ENCODE data around the gene NRG4. TPM values are rescaled to one million over a fixed set of nuclear protein-coding genes. Genes with fewer than 3 reads are reported as not detected.
"Not testable (repeated sequence)": the region's sequence is repeated elsewhere in the genome, so short reads cannot be mapped to it uniquely, and the experiment has no call there.

NRG4 gene
- total RNA-seq, 1 donor from 2014 or later, result not detected

GRCh38 chr15:76057332-76058000, 45.2 kb upstream of the NRG4 start:
- no peak for DNase-seq (ENCODE audit: low read depth)
- TF ChIP-seq, protein P1, sequence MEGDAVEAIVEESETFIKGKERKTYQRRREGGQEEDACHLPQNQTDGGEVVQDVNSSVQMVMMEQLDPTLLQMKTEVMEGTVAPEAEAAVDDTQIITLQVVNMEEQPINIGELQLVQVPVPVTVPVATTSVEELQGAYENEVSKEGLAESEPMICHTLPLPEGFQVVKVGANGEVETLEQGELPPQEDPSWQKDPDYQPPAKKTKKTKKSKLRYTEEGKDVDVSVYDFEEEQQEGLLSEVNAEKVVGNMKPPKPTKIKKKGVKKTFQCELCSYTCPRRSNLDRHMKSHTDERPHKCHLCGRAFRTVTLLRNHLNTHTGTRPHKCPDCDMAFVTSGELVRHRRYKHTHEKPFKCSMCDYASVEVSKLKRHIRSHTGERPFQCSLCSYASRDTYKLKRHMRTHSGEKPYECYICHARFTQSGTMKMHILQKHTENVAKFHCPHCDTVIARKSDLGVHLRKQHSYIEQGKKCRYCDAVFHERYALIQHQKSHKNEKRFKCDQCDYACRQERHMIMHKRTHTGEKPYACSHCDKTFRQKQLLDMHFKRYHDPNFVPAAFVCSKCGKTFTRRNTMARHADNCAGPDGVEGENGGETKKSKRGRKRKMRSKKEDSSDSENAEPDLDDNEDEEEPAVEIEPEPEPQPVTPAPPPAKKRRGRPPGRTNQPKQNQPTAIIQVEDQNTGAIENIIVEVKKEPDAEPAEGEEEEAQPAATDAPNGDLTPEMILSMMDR (conservative IDR thresholded peaks at IDR 0.05; ENCODE audit: low read depth, low read length), result peak; percentile 82
- peak overlapping the region; percentile 28 for H3K4me3 ChIP-seq (ENCODE audit: low read depth, low read length)

- no peak for DNase-seq (ENCODE audit: low read depth)
- no peak overlapping the region for H3K4me3 ChIP-seq (ENCODE audit: low read depth, low read length)
- TF ChIP-seq, protein P1 (conservative IDR thresholded peaks at IDR 0.05; ENCODE audit: low read depth, low read length), result no peak
Measured at GRCh38 chr15:76056931-76057330, 44.7 kb upstream of the NRG4 start.

DNA sequence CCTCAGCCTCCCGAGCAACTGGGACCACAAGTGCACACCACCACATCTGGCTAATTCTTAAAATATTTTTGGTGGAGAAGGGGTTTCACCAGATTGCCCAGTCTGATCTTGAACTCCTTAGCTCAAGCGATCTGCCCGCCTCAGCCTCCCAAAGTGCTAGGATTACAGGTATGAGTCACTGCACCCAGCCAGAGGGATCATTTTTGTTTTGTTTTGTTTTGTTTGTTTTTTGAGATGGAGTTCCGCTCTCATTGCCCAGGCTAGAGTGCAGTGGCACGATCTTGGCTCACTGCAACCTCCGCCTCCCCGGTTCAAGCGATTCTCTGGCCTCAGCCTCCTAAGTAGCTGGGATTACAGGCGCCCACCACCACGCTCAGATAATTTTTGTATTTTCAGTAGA, 42.0 kb upstream of the NRG4 start:
- not testable (repeated sequence) for H3K4me3 ChIP-seq (ENCODE audit: low read depth, low read length); DNase-seq (ENCODE audit: low read depth)

- DNase-seq (ENCODE audit: low read depth), result no peak
- no peak overlapping the region for H3K4me3 ChIP-seq (ENCODE audit: low read depth, low read length)
- TF ChIP-seq, protein P1 (conservative IDR thresholded peaks at IDR 0.05; ENCODE audit: low read depth, low read length), result no peak
Measured at GRCh38 chr15:76038512-76038911, 26.3 kb upstream of the NRG4 start.

DNA sequence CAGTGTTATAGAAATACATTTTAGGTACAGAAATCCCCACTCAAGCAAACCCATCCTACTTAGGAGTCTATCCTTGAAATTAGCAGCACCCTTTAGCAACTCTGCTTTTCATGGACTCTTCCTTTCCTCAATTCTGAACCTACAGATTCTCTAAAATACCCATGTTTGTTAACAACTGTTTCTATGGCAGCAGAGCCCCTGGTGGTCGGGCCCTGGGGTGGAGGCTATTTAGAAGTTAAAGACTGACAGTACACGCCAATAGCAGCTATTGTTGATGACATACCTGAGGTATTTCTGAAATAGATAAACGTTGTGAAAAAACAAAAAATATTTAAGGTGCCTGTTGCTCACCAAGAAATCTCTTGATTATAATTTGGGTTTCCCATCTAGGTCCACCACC, 23.4 kb upstream of the NRG4 start:
- H3K4me3 ChIP-seq (ENCODE audit: low read depth, low read length), result no peak overlapping the region
- DNase-seq (ENCODE audit: low read depth), result no peak
- TF ChIP-seq, protein P1 (conservative IDR thresholded peaks at IDR 0.05; ENCODE audit: low read depth, low read length), result no peak

GRCh38 chr15:76034111-76034510, 21.9 kb upstream of the NRG4 start:
- TF ChIP-seq, protein P1 (conservative IDR thresholded peaks at IDR 0.05; ENCODE audit: low read depth, low read length), result no peak
- DNase-seq (ENCODE audit: low read depth), result no peak
- H3K4me3 ChIP-seq (ENCODE audit: low read depth, low read length), result no peak overlapping the region

DNA sequence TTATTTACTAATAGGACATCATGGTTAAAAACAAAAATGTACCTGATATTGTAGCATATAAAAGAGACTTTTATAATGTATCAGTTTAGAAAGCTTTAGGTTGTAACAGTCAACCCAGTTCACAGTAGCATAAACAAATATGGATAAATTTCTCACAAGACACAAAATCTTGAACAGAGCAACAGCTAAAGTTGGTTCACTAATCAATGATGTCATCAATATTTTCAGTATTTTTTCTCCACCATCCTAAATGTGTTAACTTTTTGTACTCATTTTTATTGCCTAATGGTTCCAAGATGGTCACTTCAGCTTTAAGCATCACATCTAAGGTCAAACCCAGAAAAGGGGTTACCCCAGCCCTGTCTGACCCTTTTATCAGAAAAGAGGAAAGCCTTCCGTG, 21.2 kb upstream of the NRG4 start:
- H3K4me3 ChIP-seq (ENCODE audit: low read depth, low read length), result no peak overlapping the region
- TF ChIP-seq, protein P1 (conservative IDR thresholded peaks at IDR 0.05; ENCODE audit: low read depth, low read length), result no peak
- no peak for DNase-seq (ENCODE audit: low read depth)
